ENCODE data around the gene SERPINB13.

The SERPINB13 gene

GRCh38 chr18:63567825-63568224 lies 19.3 kb upstream of the SERPINB13 start:
- H3K9me3 ChIP-seq (ENCODE audit: control extremely low read depth in 1 of 5, control insufficient read depth in 4 of 5, insufficient read depth in 2 of 5, low read depth in 1 of 5, low read length in 4 of 5), result no peaks in the 10 kb centered on the region
- no peaks in the 10 kb centered on the region for H3K27me3 ChIP-seq (replicated peaks in 2 of 5; ENCODE audit: control insufficient read depth in 4 of 5, insufficient read depth in 5 of 5, low read length in 4 of 5)
- CTCF ChIA-PET, result interaction anchor here (0.8 to 1.8 kb wide), 3 partner anchors 10 to 56 kb away, joined by 3 to 15 read pairs (median 3); no protein-coding TSS in a partner anchor
- no peak overlapping the region for H3K4me3 ChIP-seq (ENCODE audit: control insufficient read depth in 1 of 7, extremely low read depth in 1 of 7, insufficient read depth in 4 of 7, low read depth in 2 of 7, low read length in 6 of 7)
- DNase-seq, result no peak
- H3K27ac ChIP-seq (ENCODE audit: insufficient read depth in 1 of 2, low read depth in 1 of 2, low read length in 2 of 2, poor library complexity in 1 of 2, severe bottlenecking in 2 of 2), result no peak overlapping the region
- H3K36me3 ChIP-seq (ENCODE audit: control insufficient read depth in 4 of 4, insufficient read depth in 4 of 4, low read length in 3 of 4), result no peaks in the 10 kb centered on the region
- no peaks in the 10 kb centered on the region for H3K4me1 ChIP-seq (ENCODE audit: control extremely low read depth in 1 of 4, control insufficient read depth in 4 of 4, insufficient read depth in 4 of 4, low read length in 3 of 4)
- 89% methylated on average over 8 of the region's 9 CpGs for WGBS (ENCODE audit: insufficient coverage)
- POLR2A ChIA-PET, result no interaction called here

GRCh38 chr18:63570721-63571120 lies 16.4 kb upstream of the SERPINB13 start:
- H3K9me3 ChIP-seq (ENCODE audit: control extremely low read depth in 1 of 5, control insufficient read depth in 4 of 5, insufficient read depth in 2 of 5, low read depth in 1 of 5, low read length in 4 of 5), result no peaks in the 10 kb centered on the region
- H3K27me3 ChIP-seq (replicated peaks in 2 of 5; ENCODE audit: control insufficient read depth in 4 of 5, insufficient read depth in 5 of 5, low read length in 4 of 5), result no peaks in the 10 kb centered on the region
- H3K4me3 ChIP-seq (ENCODE audit: control insufficient read depth in 1 of 7, extremely low read depth in 1 of 7, insufficient read depth in 4 of 7, low read depth in 2 of 7, low read length in 6 of 7), result no peak overlapping the region
- DNase-seq, result no peak
- ChIA-PET CTCF (no interaction called here), POLR2A (no interaction called here)
- no peaks in the 10 kb centered on the region for H3K36me3 ChIP-seq (ENCODE audit: control insufficient read depth in 4 of 4, insufficient read depth in 4 of 4, low read length in 3 of 4)
- WGBS (ENCODE audit: insufficient coverage), result 93% methylated on average over 5 of the region's 6 CpGs
- no peaks in the 10 kb centered on the region for H3K4me1 ChIP-seq (ENCODE audit: control extremely low read depth in 1 of 4, control insufficient read depth in 4 of 4, insufficient read depth in 4 of 4, low read length in 3 of 4)
- H3K27ac ChIP-seq (ENCODE audit: insufficient read depth in 1 of 2, low read depth in 1 of 2, low read length in 2 of 2, poor library complexity in 1 of 2, severe bottlenecking in 2 of 2), result no peak overlapping the region

- no peak overlapping the region for H3K4me3 ChIP-seq (ENCODE audit: control insufficient read depth in 1 of 7, extremely low read depth in 1 of 7, insufficient read depth in 4 of 7, low read depth in 2 of 7, low read length in 6 of 7)
- H3K27ac ChIP-seq (ENCODE audit: insufficient read depth in 1 of 2, low read depth in 1 of 2, low read length in 2 of 2, poor library complexity in 1 of 2, severe bottlenecking in 2 of 2), result no peak overlapping the region
- no peaks in the 10 kb centered on the region for H3K27me3 ChIP-seq (replicated peaks in 2 of 5; ENCODE audit: control insufficient read depth in 4 of 5, insufficient read depth in 5 of 5, low read length in 4 of 5)
- H3K36me3 ChIP-seq (ENCODE audit: control insufficient read depth in 4 of 4, insufficient read depth in 4 of 4, low read length in 3 of 4), result no peaks in the 10 kb centered on the region
- ChIA-PET CTCF (interaction anchor here (2.7 to 5.7 kb wide), 2 partner anchors 59 to 273 kb away, joined by 9 to 56 read pairs; no protein-coding TSS in a partner anchor), POLR2A (interaction anchor here (0.6 kb wide), 1 partner anchor 1725 kb away, joined by 4 read pairs; no protein-coding TSS in a partner anchor)
- DNase-seq, result no peak
- no peaks in the 10 kb centered on the region for H3K9me3 ChIP-seq (ENCODE audit: control extremely low read depth in 1 of 5, control insufficient read depth in 4 of 5, insufficient read depth in 2 of 5, low read depth in 1 of 5, low read length in 4 of 5)
- no peaks in the 10 kb centered on the region for H3K4me1 ChIP-seq (ENCODE audit: control extremely low read depth in 1 of 4, control insufficient read depth in 4 of 4, insufficient read depth in 4 of 4, low read length in 3 of 4)
These were observed 11.5 kb upstream of the SERPINB13 start for GRCh38 chr18:63575681-63576080.

GRCh38 chr18:63578357-63578958 lies 8.7 kb upstream of the SERPINB13 start:
- Histone ChIP-seq H3K9me3 (ENCODE audit: control extremely low read depth in 1 of 5, control insufficient read depth in 4 of 5, insufficient read depth in 2 of 5, low read depth in 1 of 5, low read length in 4 of 5) (no peaks in the 10 kb centered on the region), H3K36me3 (ENCODE audit: control insufficient read depth in 4 of 4, insufficient read depth in 4 of 4, low read length in 3 of 4) (no peaks in the 10 kb centered on the region), H3K4me3 (ENCODE audit: control insufficient read depth in 1 of 7, extremely low read depth in 1 of 7, insufficient read depth in 4 of 7, low read depth in 2 of 7, low read length in 6 of 7) (no peak overlapping the region), H3K27me3 (replicated peaks in 2 of 5; ENCODE audit: control insufficient read depth in 4 of 5, insufficient read depth in 5 of 5, low read length in 4 of 5) (no peaks in the 10 kb centered on the region), H3K27ac (ENCODE audit: insufficient read depth in 1 of 2, low read depth in 1 of 2, low read length in 2 of 2, poor library complexity in 1 of 2, severe bottlenecking in 2 of 2) (no peak overlapping the region), H3K4me1 (ENCODE audit: control extremely low read depth in 1 of 4, control insufficient read depth in 4 of 4, insufficient read depth in 4 of 4, low read length in 3 of 4) (no peaks in the 10 kb centered on the region)
- POLR2A ChIA-PET, result no interaction called here
- peak; percentile 53 to 67 (median 64) for DNase-seq
- CTCF ChIA-PET, result interaction anchor here (0.6 to 5.7 kb wide), 12 partner anchors 12 to 270 kb away, joined by 3 to 56 read pairs (median 4); no protein-coding TSS in a partner anchor
- no CpG with 5 or more reads among the region's 5 CpGs for WGBS (ENCODE audit: insufficient coverage)

- WGBS (ENCODE audit: insufficient coverage), result no CpG with 5 or more reads among the region's 2 CpGs
- Histone ChIP-seq H3K9me3 (ENCODE audit: control extremely low read depth in 1 of 5, control insufficient read depth in 4 of 5, insufficient read depth in 2 of 5, low read depth in 1 of 5, low read length in 4 of 5) (no peaks in the 10 kb centered on the region), H3K4me3 (ENCODE audit: control insufficient read depth in 1 of 7, extremely low read depth in 1 of 7, insufficient read depth in 4 of 7, low read depth in 2 of 7, low read length in 6 of 7) (no peak overlapping the region), H3K4me1 (ENCODE audit: control extremely low read depth in 1 of 4, control insufficient read depth in 4 of 4, insufficient read depth in 4 of 4, low read length in 3 of 4) (peaks cover 0 to 5% (median under 1%) of the 10 kb centered on the region in 4 experiments), H3K27ac (ENCODE audit: insufficient read depth in 1 of 2, low read depth in 1 of 2, low read length in 2 of 2, poor library complexity in 1 of 2, severe bottlenecking in 2 of 2) (no peak overlapping the region), H3K36me3 (ENCODE audit: control insufficient read depth in 4 of 4, insufficient read depth in 4 of 4, low read length in 3 of 4) (no peaks in the 10 kb centered on the region), H3K27me3 (replicated peaks in 2 of 5; ENCODE audit: control insufficient read depth in 4 of 5, insufficient read depth in 5 of 5, low read length in 4 of 5) (no peaks in the 10 kb centered on the region)
- no peak for DNase-seq
- POLR2A ChIA-PET, result no interaction called here
- CTCF ChIA-PET, result interaction anchor here (1.0 to 5.7 kb wide), 6 partner anchors 12 to 269 kb away, joined by 3 to 56 read pairs (median 4); no protein-coding TSS in a partner anchor
These were observed 7.5 kb upstream of the SERPINB13 start for GRCh38 chr18:63579616-63580015.

GRCh38 chr18:63585988-63586387 lies 1.2 kb upstream of the SERPINB13 start:
- no peak overlapping the region for H3K4me3 ChIP-seq (ENCODE audit: control insufficient read depth in 1 of 7, extremely low read depth in 1 of 7, insufficient read depth in 4 of 7, low read depth in 2 of 7, low read length in 6 of 7)
- H3K36me3 ChIP-seq (ENCODE audit: control insufficient read depth in 4 of 4, insufficient read depth in 4 of 4, low read length in 3 of 4), result no peaks in the 10 kb centered on the region
- H3K4me1 ChIP-seq (ENCODE audit: control extremely low read depth in 1 of 4, control insufficient read depth in 4 of 4, insufficient read depth in 4 of 4, low read length in 3 of 4), result peaks cover 0 to 25% (median 2%) of the 10 kb centered on the region in 4 experiments
- no peaks in the 10 kb centered on the region for H3K9me3 ChIP-seq (ENCODE audit: control extremely low read depth in 1 of 5, control insufficient read depth in 4 of 5, insufficient read depth in 2 of 5, low read depth in 1 of 5, low read length in 4 of 5)
- POLR2A ChIA-PET, result no interaction called here
- H3K27me3 ChIP-seq (replicated peaks in 2 of 5; ENCODE audit: control insufficient read depth in 4 of 5, insufficient read depth in 5 of 5, low read length in 4 of 5), result no peaks in the 10 kb centered on the region
- H3K27ac ChIP-seq (ENCODE audit: insufficient read depth in 1 of 2, low read depth in 1 of 2, low read length in 2 of 2, poor library complexity in 1 of 2, severe bottlenecking in 2 of 2), result no peak overlapping the region
- WGBS (ENCODE audit: insufficient coverage), result 100% methylated on average over 3 of the region's 4 CpGs
- DNase-seq, result no peak
- CTCF ChIA-PET, result interaction anchor here (5.7 kb wide), 1 partner anchor 68 kb away, joined by 27 read pairs; no protein-coding TSS in a partner anchor

- no peak overlapping the region for H3K4me3 ChIP-seq (ENCODE audit: control insufficient read depth in 1 of 7, extremely low read depth in 1 of 7, insufficient read depth in 4 of 7, low read depth in 2 of 7, low read length in 6 of 7)
- no peaks in the 10 kb centered on the region for H3K9me3 ChIP-seq (ENCODE audit: control extremely low read depth in 1 of 5, control insufficient read depth in 4 of 5, insufficient read depth in 2 of 5, low read depth in 1 of 5, low read length in 4 of 5)
- 96% methylated on average over 4 of the region's 4 CpGs for WGBS (ENCODE audit: insufficient coverage)
- H3K4me1 ChIP-seq (ENCODE audit: control extremely low read depth in 1 of 4, control insufficient read depth in 4 of 4, insufficient read depth in 4 of 4, low read length in 3 of 4), result peaks cover 0 to 25% (median 2%) of the 10 kb centered on the region in 4 experiments
- H3K27me3 ChIP-seq (replicated peaks in 2 of 5; ENCODE audit: control insufficient read depth in 4 of 5, insufficient read depth in 5 of 5, low read length in 4 of 5), result no peaks in the 10 kb centered on the region
- no peaks in the 10 kb centered on the region for H3K36me3 ChIP-seq (ENCODE audit: control insufficient read depth in 4 of 4, insufficient read depth in 4 of 4, low read length in 3 of 4)
- CTCF ChIA-PET, result interaction anchor here (5.7 kb wide), 1 partner anchor 68 kb away, joined by 27 read pairs; no protein-coding TSS in a partner anchor
- DNase-seq, result no peak
- POLR2A ChIA-PET, result no interaction called here
- no peak overlapping the region for H3K27ac ChIP-seq (ENCODE audit: insufficient read depth in 1 of 2, low read depth in 1 of 2, low read length in 2 of 2, poor library complexity in 1 of 2, severe bottlenecking in 2 of 2)
These were observed 712 bp upstream of the SERPINB13 start for GRCh38 chr18:63586431-63586830.
